GM19455 (cell line): ENCODE results near the gene CCDC85A.

Source experiments
- ATAC-seq: cut with Tn5 transposase; IDR thresholded peaks from one replicate; pipeline ENCODE4 v1.9.1; 2021; ENCODE audit not compliant: unreplicated experiment

The CCDC85A gene

GRCh38 chr2:56192664-56193305 lies 9.0 kb downstream of the CCDC85A start:
- ATAC-seq: no peak

GRCh38 chr2:56195563-56195962 lies 11.8 kb downstream of the CCDC85A start:
- no peak for ATAC-seq

GRCh38 chr2:56197816-56198215 lies 14.0 kb downstream of the CCDC85A start:
- ATAC-seq: no peak

GRCh38 chr2:56198936-56199335 lies 15.1 kb downstream of the CCDC85A start:
- ATAC-seq: no peak

GRCh38 chr2:56199492-56199891 lies 15.7 kb downstream of the CCDC85A start:
- ATAC-seq: no peak

- ATAC-seq: no peak
Measured at GRCh38 chr2:56202381-56203121, 18.8 kb downstream of the CCDC85A start.

- ATAC-seq: no peak
Measured at GRCh38 chr2:56204556-56204955, 20.8 kb downstream of the CCDC85A start.

GRCh38 chr2:56206250-56206649 lies 22.5 kb downstream of the CCDC85A start:
- no peak for ATAC-seq

- no peak for ATAC-seq
Measured at GRCh38 chr2:56207760-56208159, 24.0 kb downstream of the CCDC85A start.

- no peak for ATAC-seq
Measured at GRCh38 chr2:56208380-56208779, 24.6 kb downstream of the CCDC85A start.

- no peak for ATAC-seq
Measured at GRCh38 chr2:56209701-56210100, 25.9 kb downstream of the CCDC85A start.

GRCh38 chr2:56210291-56210690 lies 26.5 kb downstream of the CCDC85A start:
- ATAC-seq: no peak

GRCh38 chr2:56211048-56211447 lies 27.3 kb downstream of the CCDC85A start:
- no peak for ATAC-seq

GRCh38 chr2:56215911-56216310 lies 32.1 kb downstream of the CCDC85A start:
- no peak for ATAC-seq

GRCh38 chr2:56217106-56217505 lies 33.3 kb downstream of the CCDC85A start:
- no peak for ATAC-seq

GRCh38 chr2:56222481-56222880 lies 38.7 kb downstream of the CCDC85A start:
- no peak for ATAC-seq

- no peak for ATAC-seq
Measured at GRCh38 chr2:56224316-56224715, 40.5 kb downstream of the CCDC85A start.

GRCh38 chr2:56227811-56228210 lies 44.0 kb downstream of the CCDC85A start:
- ATAC-seq: no peak

GRCh38 chr2:56229397-56230060 lies 45.7 kb downstream of the CCDC85A start:
- ATAC-seq: no peak

- ATAC-seq: no peak
Measured at GRCh38 chr2:56230156-56230555, 46.4 kb downstream of the CCDC85A start.

- ATAC-seq: no peak
Measured at GRCh38 chr2:56231361-56231760, 47.6 kb downstream of the CCDC85A start.

GRCh38 chr2:56232912-56233311 lies 49.1 kb downstream of the CCDC85A start:
- ATAC-seq: no peak
